NT2/D1 (cell line): Measurements from ENCODE around the gene TOM1L2.

ENCODE experiments used
- SUZ12 ChIP-seq: IDR thresholded peaks from 2 replicates; pipeline ENCODE4 v1.6.1; 2011; ENCODE audit not compliant: insufficient read length, insufficient read depth; ENCODE audit errors: extremely low read depth
- YY1 ChIP-seq: IDR thresholded peaks from 2 replicates; pipeline ENCODE4 v1.6.1; 2011; ENCODE audit not compliant: insufficient read length, insufficient read depth
- ZNF274 ChIP-seq: IDR thresholded peaks from 2 replicates; pipeline ENCODE4 v1.6.1; 2011; ENCODE audit warnings: mild to moderate bottlenecking, low read depth, low read length

- TF ChIP-seq YY1 (no peak), SUZ12 (no peak), ZNF274 (no peak)
Observed at GRCh38 chr17:17805575-17805974, 166.6 kb downstream of the TOM1L2 start.
